ENCODE data around the gene APAF1.
"Not testable (repeated sequence)": the region's sequence is repeated elsewhere in the genome, so short reads cannot be mapped to it uniquely, and the experiment has no call there.

APAF1 gene

DNA sequence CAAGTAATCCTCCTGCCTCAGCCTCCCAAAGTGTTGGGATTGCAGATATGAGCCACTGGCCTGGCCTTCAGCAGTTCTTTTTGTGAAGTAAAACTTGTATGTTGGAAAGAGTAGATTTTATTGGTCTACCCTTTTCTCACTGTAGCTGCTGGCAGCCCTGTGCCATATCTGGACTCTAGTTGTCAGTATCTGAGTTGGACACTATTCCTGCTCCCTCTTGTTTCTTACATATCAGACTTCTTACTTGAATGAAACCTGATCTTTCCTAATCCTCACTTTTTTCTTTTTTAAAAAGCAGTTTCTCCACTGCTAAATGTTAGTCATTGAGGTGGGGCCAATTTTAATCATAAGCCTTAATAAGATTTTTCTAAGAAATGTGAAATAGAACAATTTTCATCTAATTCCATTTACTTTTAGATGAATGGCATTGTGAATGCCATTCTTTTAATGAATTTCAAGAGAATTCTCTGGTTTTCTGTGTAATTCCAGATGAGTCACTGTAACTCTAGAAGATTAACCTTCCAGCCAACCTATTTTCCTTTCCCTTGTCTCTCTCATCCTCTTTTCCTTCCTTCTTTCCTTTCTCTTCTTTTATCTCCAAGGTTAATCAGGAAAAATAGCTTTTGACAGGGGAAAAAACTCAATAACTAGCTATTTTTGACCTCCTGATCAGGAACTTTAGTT lies 88.7 kb downstream of the APAF1 start:
- no peak for DNase-seq

- no peak for DNase-seq
Observed at GRCh38 chr12:98735821-98736220, 90.7 kb downstream of the APAF1 start.

- DNase-seq, result no peak
Observed at GRCh38 chr12:98736352-98737321, 91.5 kb downstream of the APAF1 start.

DNA sequence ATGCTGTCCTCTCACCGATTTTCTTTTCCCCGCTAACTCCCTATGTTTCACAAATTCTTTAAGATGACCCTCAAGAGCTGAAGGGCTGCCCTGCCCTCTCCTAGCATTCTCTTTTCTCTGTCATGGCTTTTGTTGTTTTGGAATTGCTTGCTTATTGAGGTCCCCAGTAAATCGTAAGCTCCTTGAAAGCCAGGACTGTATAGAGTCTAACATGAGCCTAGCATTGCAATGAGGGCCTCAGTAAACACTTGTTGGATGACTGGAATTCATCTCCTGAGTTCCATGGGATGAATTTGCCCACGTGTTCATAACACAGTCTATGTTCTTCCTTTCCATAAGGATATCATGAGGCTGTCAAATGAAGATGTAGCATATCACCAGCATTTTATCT lies 92.2 kb downstream of the APAF1 start:
- no peak for DNase-seq

GRCh38 chr12:98738002-98738401 lies 92.9 kb downstream of the APAF1 start:
- no peak for DNase-seq

- DNase-seq, result no peak
Observed at GRCh38 chr12:98738539-98738938, 93.4 kb downstream of the APAF1 start.

GRCh38 chr12:98740751-98741150 lies 95.7 kb downstream of the APAF1 start:
- DNase-seq, result no peak

- no peak for DNase-seq
Observed at GRCh38 chr12:98741196-98741555, 96.1 kb downstream of the APAF1 start.

GRCh38 chr12:98741556-98742265 lies 96.6 kb downstream of the APAF1 start:
- DNase-seq, result no peak

DNA sequence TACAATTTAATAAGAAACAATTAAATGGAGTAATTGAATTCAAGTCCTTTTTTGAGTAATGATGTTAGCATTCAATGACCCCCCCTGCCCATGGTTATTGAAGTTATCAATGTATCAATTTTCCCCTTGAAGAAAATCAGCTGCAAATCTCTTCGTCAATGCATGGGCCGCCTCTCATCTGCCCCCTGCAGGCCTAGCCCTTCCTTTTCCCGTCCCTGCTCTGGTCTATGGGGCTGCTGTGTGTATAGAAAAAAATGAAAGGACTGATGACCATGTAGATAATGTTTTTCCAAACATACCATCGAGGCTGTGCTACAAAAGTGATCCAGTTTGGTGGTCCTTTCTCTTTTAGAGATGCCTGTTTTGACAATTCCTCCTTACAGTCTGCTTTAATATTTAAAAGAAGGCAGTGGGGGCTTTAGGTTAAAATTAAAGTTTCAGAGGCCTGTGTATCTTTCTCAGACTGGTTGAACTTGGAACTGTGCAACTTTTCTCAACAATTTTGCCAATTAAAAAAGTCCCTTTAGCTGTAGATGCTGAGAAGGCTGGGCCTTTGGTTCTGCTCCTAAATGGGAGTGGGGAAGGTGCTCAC lies 98.4 kb downstream of the APAF1 start:
- DNase-seq, result peak in 1 of 2 experiments; percentile 37

DNA sequence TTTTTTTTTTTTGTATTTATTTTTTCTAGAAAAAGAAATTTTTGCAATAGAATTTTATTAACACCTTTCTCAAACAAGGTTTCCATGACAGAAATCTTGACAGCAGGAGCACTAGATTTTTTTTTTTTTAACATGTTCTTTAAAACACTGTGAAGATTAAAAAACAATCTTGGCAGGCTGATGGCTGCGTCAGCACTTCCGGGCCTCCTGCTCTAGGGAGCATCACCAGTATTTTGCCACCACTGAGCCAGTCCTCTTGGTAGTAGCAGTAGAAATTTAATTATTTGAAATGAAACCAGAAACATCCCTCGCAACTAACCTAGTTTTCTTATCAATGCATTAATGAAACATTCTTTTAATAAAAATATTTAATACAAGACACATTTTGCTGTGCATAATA lies 99.6 kb downstream of the APAF1 start:
- no peak for DNase-seq

DNA sequence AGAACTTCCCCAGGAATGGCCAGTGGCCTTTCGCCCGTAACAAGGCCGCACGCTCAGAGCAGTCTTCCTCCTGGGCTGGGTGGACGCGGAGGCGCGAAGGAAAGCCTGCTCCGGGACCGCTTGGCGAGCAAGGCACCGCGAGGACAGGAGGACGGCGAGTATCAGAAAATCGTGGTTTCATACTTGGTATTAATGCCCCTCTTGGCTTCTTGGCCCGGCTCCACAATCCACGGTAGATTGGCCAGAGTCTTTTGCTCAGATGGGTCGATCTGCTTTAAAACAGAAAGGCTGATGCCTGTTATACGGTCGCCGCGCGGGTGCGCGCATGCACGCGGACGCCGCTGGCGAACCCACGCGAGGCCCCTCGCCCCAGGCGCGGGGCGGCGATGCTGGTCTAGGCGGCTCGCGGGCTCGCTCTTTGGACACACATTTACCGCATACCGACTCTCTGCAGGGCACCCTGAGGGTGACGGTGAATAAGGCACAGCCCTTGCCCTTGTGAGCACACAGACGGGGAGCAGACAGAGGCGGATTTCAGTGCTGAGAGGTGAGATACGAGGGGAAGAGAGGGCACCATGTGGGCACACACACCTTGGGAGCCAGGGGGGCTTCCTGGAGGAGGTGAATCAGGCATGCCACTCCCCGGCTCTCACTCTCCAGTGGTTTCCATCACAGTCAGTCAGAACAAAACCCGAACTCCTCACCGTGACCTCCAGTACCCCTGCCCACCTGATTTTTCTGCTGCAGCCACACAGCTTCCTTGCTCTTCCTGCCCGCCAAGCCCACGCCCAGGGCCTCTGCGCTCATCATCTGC lies 100.7 kb downstream of the APAF1 start:
- DNase-seq, result peak in 1 of 2 experiments; percentile 57

DNA sequence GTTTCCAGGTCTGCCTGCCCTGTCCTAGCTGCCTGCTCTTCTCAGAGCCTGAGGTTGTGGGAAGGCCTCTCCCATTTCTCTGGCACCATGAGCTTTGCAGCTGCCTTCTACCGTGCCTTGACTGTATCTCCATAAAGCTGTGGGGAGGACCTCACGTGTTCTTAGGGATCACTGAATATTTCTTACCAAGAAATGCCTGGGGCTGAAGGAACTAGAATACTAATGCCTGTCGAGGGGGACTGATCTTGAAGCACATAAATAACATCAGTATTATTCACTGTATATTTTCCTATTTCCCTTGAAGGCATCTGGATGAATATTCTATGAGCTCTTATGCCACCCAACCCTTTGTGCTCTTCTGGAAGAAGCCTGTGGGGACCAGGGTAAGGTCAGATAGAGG lies 103.4 kb downstream of the APAF1 start:
- no peak for DNase-seq

DNA sequence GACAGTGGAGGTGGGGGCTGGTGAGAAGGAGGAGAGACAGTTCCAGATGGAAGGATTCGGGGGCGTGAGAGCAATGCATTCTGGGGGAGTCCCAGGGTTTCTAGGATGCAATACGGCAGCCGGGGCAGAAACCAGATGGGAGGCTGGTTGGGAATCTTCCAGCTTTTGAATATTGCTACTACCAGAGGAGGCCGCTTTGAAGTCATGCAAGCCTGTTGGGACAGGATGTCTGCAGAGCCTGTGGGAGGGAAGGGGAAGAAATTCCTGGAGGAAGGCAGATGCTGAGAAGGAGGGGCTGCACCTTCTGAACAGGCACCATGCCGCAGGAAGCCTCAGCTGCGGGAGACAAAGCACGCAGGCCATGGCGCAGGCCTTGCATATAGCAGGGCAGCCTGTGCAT lies 105.4 kb downstream of the APAF1 start:
- no peak for DNase-seq

DNA sequence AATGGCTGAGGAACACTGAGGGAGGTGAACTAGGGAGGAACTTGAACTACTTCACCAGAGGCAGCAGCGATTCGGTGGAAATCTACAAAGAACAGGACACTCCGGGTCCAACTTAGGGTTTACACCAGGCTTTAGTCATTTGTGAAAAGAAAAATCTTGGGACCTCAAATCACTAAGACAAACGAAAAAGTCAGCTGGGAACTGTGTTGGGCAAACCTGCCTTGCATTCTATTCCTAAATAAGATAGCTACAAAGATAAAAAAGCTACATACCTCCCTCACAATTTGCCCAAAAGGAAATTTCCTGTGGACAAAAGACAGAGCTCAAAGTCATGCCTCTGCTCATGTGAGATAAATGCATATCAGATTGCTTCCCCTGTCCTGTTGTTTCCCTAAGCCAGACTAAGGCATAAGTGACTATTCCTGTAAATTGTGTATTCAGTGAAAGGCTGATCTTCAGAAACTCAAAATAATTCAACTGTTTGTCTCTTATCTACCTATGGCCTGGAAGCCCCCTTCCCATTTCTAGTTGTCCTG lies 106.6 kb downstream of the APAF1 start:
- DNase-seq, result no peak

GRCh38 chr12:98752726-98753125 lies 107.6 kb downstream of the APAF1 start:
- no peak for DNase-seq

GRCh38 chr12:98754095-98754494 lies 109.0 kb downstream of the APAF1 start:
- no peak for DNase-seq

GRCh38 chr12:98755855-98756254 lies 110.8 kb downstream of the APAF1 start:
- not testable (repeated sequence) for DNase-seq

DNA sequence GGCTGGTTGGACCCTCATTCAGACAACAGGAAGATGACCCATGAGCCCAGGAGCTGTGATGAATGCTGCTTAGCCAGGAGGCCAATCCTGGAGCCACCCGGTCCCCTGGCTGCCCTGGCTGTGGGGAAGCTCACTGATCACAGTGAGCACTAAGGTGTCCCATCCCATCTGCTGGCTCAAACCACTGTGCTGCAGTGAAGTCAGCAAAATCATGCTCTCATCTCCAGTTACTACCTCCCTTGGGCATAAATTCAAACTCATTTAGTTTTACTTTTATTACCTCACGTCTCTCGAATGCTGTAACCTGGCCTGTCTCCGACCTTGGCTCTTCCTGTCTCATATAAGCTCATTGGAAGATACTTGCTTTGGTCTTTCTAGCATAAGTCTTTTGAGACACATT lies 112.4 kb downstream of the APAF1 start:
- no peak for DNase-seq

GRCh38 chr12:98758331-98758730 lies 113.2 kb downstream of the APAF1 start:
- DNase-seq, result no peak

DNA sequence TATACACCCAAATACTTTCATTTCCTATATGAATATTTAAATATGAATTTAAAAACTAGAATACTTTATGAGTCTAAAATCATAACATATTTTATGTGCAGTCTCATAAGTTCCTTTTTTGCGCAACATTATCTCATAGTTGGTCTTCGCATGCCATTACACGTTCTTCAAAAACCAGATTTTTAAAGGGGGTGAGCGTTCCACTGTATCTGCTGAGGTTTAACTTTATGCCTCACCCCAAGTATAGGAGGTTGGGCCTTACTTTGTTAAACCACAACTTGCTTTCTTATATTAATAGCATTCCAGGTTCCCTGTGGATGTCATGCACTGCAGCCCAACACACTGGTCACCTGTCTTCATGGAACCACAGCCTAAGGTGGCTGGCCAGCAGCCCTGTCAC lies 118.6 kb downstream of the APAF1 start:
- DNase-seq, result no peak

GRCh38 chr12:98767248-98767647 lies 122.2 kb downstream of the APAF1 start:
- DNase-seq, result no peak
